HCT116 (cell line): Measurements from ENCODE around the gene LRRC2. TPM values are rescaled to one million over a fixed set of nuclear protein-coding genes. Genes with fewer than 3 reads are reported as not detected.
"Not testable (repeated sequence)": the region's sequence is repeated elsewhere in the genome, so short reads cannot be mapped to it uniquely, and the experiment has no call there.

ENCODE experiments used
- ATAC-seq: fragments of 200-7000 bp; cut with Tn5 transposase; 2 replicates; pipeline ENCODE4 v1.9.1; 2020; ENCODE audit warnings: mild to moderate bottlenecking, moderate library complexity
- BruUV-seq: library from RNA; stranded (reverse); fragments of 400-500 nt; replicated peaks from 2 replicates; lab custom pipeline; 2021; lab: Mats Ljungman, UMichigan
- CTCF ChIA-PET: fragments of 300-600 bp; sonication (Branson Sonifier 250); formaldehyde crosslinking; loops from one replicate; lab custom pipeline; 2021; ENCODE audit warnings: antibody characterized with exemption; lab: Charles Lee
- POLR2A ChIA-PET: fragments of 300-600, 350-600 bp; sonication (Branson Sonifier 250); formaldehyde crosslinking; loops from one replicate; lab custom pipeline; 2021; ENCODE audit warnings: antibody characterized with exemption; lab: Charles Lee
- RAD21 ChIA-PET, 2 experiments: fragments of 300-600 bp; sonication (Branson Sonifier 250); formaldehyde crosslinking; loops; one replicate each; lab custom pipeline; 2023; ENCODE audit warnings: low total read pairs in 2 of 2; ENCODE audit not compliant: uncharacterized antibody in 2 of 2, unreplicated experiment in 2 of 2, low non-redundant PET in 1 of 2; lab: Charles Lee
- DNase-seq: peaks from one replicate; pipeline ENCODE4 v3.0.0-alpha.2; 2010; ENCODE audit warnings: low read depth, low spot score
- H2AFZ ChIP-seq: fragments of 200-600 bp; shearing (Covaris generic), sonication (generic); 2 replicates; pipeline ENCODE4 v1.6.1; 2017; ENCODE audit warnings: low read depth, mixed run types, mixed read lengths, antibody characterized with exemption, low read length; ENCODE audit not compliant: poor library complexity, severe bottlenecking
- H3K27ac ChIP-seq: 2 replicates; pipeline ENCODE4 v1.5.1; 2012; ENCODE audit warnings: low read depth, low read length
- H3K27me3 ChIP-seq: fragments of 200-600 bp; sonication (generic); 2 replicates; pipeline ENCODE4 v1.6.1; 2016; ENCODE audit warnings: mixed run types, low read length, mixed read lengths; ENCODE audit not compliant: insufficient read depth
- H3K36me3 ChIP-seq, 2 experiments: fragments of 200-500 bp in 1 of 2; fragments of 200-600 bp in 1 of 2; sonication (Bioruptor generic) in 1 of 2; sonication (generic) in 1 of 2; 2 replicates each; pipeline versions ENCODE4 v1.5.1 to v1.6.1; 2014 to 2016; ENCODE audit warnings: low read length in 2 of 2, inconsistent platforms in 1 of 2, mixed read lengths in 1 of 2, mixed run types in 1 of 2; ENCODE audit not compliant: insufficient read depth in 2 of 2, control insufficient read depth in 1 of 2
- H3K4me1 ChIP-seq, 2 experiments: fragments of 200-600 bp in 1 of 2; sonication (generic) in 1 of 2; 2 replicates each; pipeline versions ENCODE4 v1.5.1 to v1.6.1; 2012 to 2017; ENCODE audit warnings: low read length in 2 of 2, inconsistent platforms in 1 of 2, mild to moderate bottlenecking in 1 of 2, mixed read lengths in 1 of 2, mixed run types in 1 of 2, moderate library complexity in 1 of 2; ENCODE audit not compliant: insufficient read depth in 2 of 2, control insufficient read depth in 1 of 2
- H3K4me2 ChIP-seq: fragments of 200-600 bp; sonication (generic); 2 replicates; pipeline ENCODE4 v1.6.1; 2017; ENCODE audit warnings: mixed run types, low read length, mixed read lengths
- H3K4me3 ChIP-seq, 2 experiments: fragments of 200-600 bp in 1 of 2; sonication (generic) in 1 of 2; replicated peaks in 1 of 2; 2 replicates each; pipeline ENCODE4 v1.5.1; 2011 to 2016; ENCODE audit warnings: low read length in 2 of 2, control low read depth in 1 of 2, low read depth in 1 of 2, mild to moderate bottlenecking in 1 of 2, mixed read lengths in 1 of 2, mixed run types in 1 of 2
- H3K79me2 ChIP-seq: fragments of 200-600 bp; sonication (generic); 2 replicates; pipeline ENCODE4 v1.6.1; 2017; ENCODE audit warnings: mild to moderate bottlenecking, mixed run types, low read length, moderate library complexity, mixed read lengths; ENCODE audit not compliant: insufficient read depth
- H3K9ac ChIP-seq: fragments of 200-600 bp; sonication (generic); 2 replicates; pipeline ENCODE4 v1.6.1; 2016; ENCODE audit warnings: low read length, mixed read lengths
- H3K9me2 ChIP-seq: fragments of 200-600 bp; sonication (generic), shearing (Covaris generic); 2 replicates; pipeline ENCODE4 v1.6.1; 2017; ENCODE audit warnings: mixed run types, mild to moderate bottlenecking, moderate library complexity; ENCODE audit not compliant: insufficient read depth
- H3K9me3 ChIP-seq, 2 experiments: fragments of 200-500 bp in 1 of 2; fragments of 200-600 bp in 1 of 2; sonication (Bioruptor generic) in 1 of 2; sonication (generic) in 1 of 2; 2 replicates each; pipeline ENCODE4 v1.6.1; 2014 to 2017; ENCODE audit warnings: low read length in 2 of 2, mixed read lengths in 2 of 2, inconsistent platforms in 1 of 2, low read depth in 1 of 2, mild to moderate bottlenecking in 1 of 2, mixed run types in 1 of 2, moderate library complexity in 1 of 2; ENCODE audit not compliant: control insufficient read depth in 1 of 2, insufficient read depth in 1 of 2
- H4K20me1 ChIP-seq: fragments of 200-600 bp; sonication (generic), shearing (Covaris generic); 2 replicates; pipeline ENCODE4 v1.6.1; 2017; ENCODE audit warnings: mixed run types, mild to moderate bottlenecking, moderate library complexity; ENCODE audit not compliant: insufficient read depth
- CBX3 ChIP-seq: IDR thresholded peaks from 2 replicates; pipeline ENCODE4 v1.6.1; 2012; ENCODE audit warnings: low read depth
- EGR1 ChIP-seq: IDR thresholded peaks from 2 replicates; pipeline ENCODE4 v1.6.1; 2012; ENCODE audit warnings: low read depth
- ELF1 ChIP-seq: IDR thresholded peaks from 2 replicates; pipeline ENCODE4 v1.6.1; 2012; ENCODE audit warnings: low read depth, borderline replicate concordance
- EZH2phosphoT487 ChIP-seq: fragments of 200-600 bp; IDR thresholded peaks from 2 replicates; pipeline ENCODE4 v1.6.1; 2018; ENCODE audit warnings: antibody characterized with exemption, borderline replicate concordance
- FOSL1 ChIP-seq: IDR thresholded peaks from 2 replicates; pipeline ENCODE4 v1.6.1; 2012; ENCODE audit warnings: low read depth
- JUND ChIP-seq: IDR thresholded peaks from 2 replicates; pipeline ENCODE4 v1.6.1; 2012
- POLR2A ChIP-seq: IDR thresholded peaks from 2 replicates; pipeline ENCODE4 v1.7.0; 2011; ENCODE audit warnings: borderline replicate concordance; ENCODE audit not compliant: insufficient read depth, insufficient read length; ENCODE audit errors: extremely low read depth
- POLR2AphosphoS5 ChIP-seq: IDR thresholded peaks from 2 replicates; pipeline ENCODE4 v1.6.1; 2011; ENCODE audit warnings: mild to moderate bottlenecking, low read depth, low read length, moderate library complexity
- RAD21 ChIP-seq: IDR thresholded peaks from 2 replicates; pipeline ENCODE4 v1.6.1; 2012; ENCODE audit warnings: low read depth, mild to moderate bottlenecking
- SIN3A ChIP-seq: IDR thresholded peaks from 2 replicates; pipeline ENCODE4 v1.6.1; 2012; ENCODE audit warnings: low read depth
- SP1 ChIP-seq: IDR thresholded peaks from 2 replicates; pipeline ENCODE4 v1.6.1; 2012; ENCODE audit warnings: low read depth
- SRF ChIP-seq: IDR thresholded peaks from 2 replicates; pipeline ENCODE4 v1.6.1; 2012; ENCODE audit warnings: low read depth
- intact Hi-C: fragments of 100-400 bp; cut with micrococcal nuclease; formaldehyde crosslinking; loops from 2 replicates; pipeline ENCODE4 v1.10.0; 2022
- total RNA-seq: library from RNA; stranded (reverse); gene quantifications from one replicate; pipeline ENCODE4 v1.2.1, GENCODE V29; 2021; ENCODE audit not compliant: unreplicated experiment
- TF ChIP-seq, protein P1 (sequence below): IDR thresholded peaks from 2 replicates; pipeline ENCODE4 v1.6.1; 2012; ENCODE audit warnings: low read depth
- TF ChIP-seq, protein P2 (sequence below): IDR thresholded peaks from 2 replicates; pipeline ENCODE4 v1.6.1; 2012

LRRC2 gene
- total RNA-seq, 1 experiment from 2014 or later: not detected

DNA sequence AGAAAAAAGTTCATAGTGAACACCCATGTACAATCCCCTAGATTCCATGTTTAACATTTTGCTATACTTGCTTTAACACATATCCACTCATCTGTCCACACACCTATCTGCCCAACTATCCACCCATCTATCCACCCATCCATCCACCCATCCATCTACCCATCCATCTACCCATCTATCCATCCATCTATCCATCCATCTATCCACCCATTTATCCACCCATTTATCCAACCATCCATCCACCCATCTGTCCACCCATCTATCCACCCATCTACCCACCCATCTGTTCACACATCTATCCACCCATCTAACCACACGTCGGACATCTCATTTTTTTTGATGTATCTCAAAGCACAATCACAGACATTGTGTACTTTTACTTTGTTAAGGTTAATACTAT lies 42.5 kb downstream of the LRRC2 start:
- no TSS peak for BruUV-seq
- CTCF ChIA-PET: no interaction called here

DNA sequence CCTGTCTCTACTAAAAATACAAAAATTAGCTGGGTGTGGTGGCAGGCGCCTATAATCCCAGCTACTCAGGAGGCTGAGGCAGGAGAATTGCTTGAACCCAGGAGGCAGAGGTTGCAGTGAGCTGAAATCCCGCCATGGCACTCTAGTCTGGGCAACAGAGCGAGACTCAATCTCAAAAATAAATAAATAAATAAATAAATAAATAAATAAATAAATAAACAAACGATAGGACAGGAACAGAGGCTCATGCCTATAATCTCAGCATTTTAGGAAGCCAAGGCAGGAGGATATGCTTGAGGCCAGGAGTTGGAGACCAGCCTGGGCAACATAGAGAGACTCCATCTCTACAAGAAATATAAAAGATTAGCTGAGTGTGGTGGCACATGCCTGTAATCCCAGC lies 43.9 kb downstream of the LRRC2 start:
- H3K4me1 ChIP-seq: peaks cover 0 to 18% of the 10 kb centered on the region in 2 experiments; a peak in 3 of 4 replicates
- H3K27ac ChIP-seq, intact Hi-C loops, H3K9ac ChIP-seq, H3K9me3 ChIP-seq, ATAC-seq, H3K79me2 ChIP-seq, H2AFZ ChIP-seq, H3K4me2 ChIP-seq, H3K4me3 ChIP-seq, BruUV-seq, H3K27me3 ChIP-seq, POLR2A ChIA-PET, H3K9me2 ChIP-seq, RAD21 ChIA-PET, H3K36me3 ChIP-seq, H4K20me1 ChIP-seq, DNase-seq: not testable (repeated sequence)
- CTCF ChIA-PET: interaction anchor here (1.6 kb wide), 1 partner anchor 33 kb away, joined by 6 read pairs; no protein-coding TSS in a partner anchor

More for the DNA sequence above, 42.5 kb downstream of the LRRC2 start:
- Histone ChIP-seq H3K27me3 (no peaks in the 10 kb centered on the region), H3K27ac (no peak overlapping the region), H3K4me2 (no peak overlapping the region), H3K9ac (no peak overlapping the region), H3K79me2 (no peaks in the 10 kb centered on the region), H3K4me1 (peaks cover 0 to 15% of the 10 kb centered on the region in 2 experiments; a peak in 2 of 4 replicates), H3K9me3 (no peaks in the 10 kb centered on the region), H2AFZ (no peak overlapping the region), H3K4me3 (no peak overlapping the region), H4K20me1 (no peaks in the 10 kb centered on the region), H3K36me3 (no peaks in the 10 kb centered on the region), H3K9me2 (no peaks in the 10 kb centered on the region)
- ATAC-seq (no peak), DNase-seq (no peak)
- intact Hi-C loops: no loop called here
- ChIA-PET RAD21 (no interaction called here), POLR2A (no interaction called here)
- no peak for TF ChIP-seq ELF1
- TF ChIP-seq SIN3A: no peak
- TF ChIP-seq, protein P1, sequence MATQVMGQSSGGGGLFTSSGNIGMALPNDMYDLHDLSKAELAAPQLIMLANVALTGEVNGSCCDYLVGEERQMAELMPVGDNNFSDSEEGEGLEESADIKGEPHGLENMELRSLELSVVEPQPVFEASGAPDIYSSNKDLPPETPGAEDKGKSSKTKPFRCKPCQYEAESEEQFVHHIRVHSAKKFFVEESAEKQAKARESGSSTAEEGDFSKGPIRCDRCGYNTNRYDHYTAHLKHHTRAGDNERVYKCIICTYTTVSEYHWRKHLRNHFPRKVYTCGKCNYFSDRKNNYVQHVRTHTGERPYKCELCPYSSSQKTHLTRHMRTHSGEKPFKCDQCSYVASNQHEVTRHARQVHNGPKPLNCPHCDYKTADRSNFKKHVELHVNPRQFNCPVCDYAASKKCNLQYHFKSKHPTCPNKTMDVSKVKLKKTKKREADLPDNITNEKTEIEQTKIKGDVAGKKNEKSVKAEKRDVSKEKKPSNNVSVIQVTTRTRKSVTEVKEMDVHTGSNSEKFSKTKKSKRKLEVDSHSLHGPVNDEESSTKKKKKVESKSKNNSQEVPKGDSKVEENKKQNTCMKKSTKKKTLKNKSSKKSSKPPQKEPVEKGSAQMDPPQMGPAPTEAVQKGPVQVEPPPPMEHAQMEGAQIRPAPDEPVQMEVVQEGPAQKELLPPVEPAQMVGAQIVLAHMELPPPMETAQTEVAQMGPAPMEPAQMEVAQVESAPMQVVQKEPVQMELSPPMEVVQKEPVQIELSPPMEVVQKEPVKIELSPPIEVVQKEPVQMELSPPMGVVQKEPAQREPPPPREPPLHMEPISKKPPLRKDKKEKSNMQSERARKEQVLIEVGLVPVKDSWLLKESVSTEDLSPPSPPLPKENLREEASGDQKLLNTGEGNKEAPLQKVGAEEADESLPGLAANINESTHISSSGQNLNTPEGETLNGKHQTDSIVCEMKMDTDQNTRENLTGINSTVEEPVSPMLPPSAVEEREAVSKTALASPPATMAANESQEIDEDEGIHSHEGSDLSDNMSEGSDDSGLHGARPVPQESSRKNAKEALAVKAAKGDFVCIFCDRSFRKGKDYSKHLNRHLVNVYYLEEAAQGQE: no peak
- no peak for TF ChIP-seq FOSL1
- no peak for TF ChIP-seq POLR2A
- TF ChIP-seq, protein P2, sequence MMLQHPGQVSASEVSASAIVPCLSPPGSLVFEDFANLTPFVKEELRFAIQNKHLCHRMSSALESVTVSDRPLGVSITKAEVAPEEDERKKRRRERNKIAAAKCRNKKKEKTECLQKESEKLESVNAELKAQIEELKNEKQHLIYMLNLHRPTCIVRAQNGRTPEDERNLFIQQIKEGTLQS: no peak
- no peak for TF ChIP-seq SP1
- no peak for TF ChIP-seq JUND
- no peak for TF ChIP-seq POLR2AphosphoS5
- no peak for TF ChIP-seq EZH2phosphoT487
- TF ChIP-seq CBX3: no peak
- TF ChIP-seq SRF: no peak
- no peak for TF ChIP-seq RAD21
- TF ChIP-seq EGR1: no peak
